GM21381 (cell line): Measurements from ENCODE around the gene TTPAL.

Experiments
- ATAC-seq: cut with Tn5 transposase; IDR thresholded peaks from one replicate; pipeline ENCODE4 v1.9.1; 2021; ENCODE audit warnings: mild to moderate bottlenecking, moderate library complexity; ENCODE audit not compliant: unreplicated experiment

TTPAL gene

DNA sequence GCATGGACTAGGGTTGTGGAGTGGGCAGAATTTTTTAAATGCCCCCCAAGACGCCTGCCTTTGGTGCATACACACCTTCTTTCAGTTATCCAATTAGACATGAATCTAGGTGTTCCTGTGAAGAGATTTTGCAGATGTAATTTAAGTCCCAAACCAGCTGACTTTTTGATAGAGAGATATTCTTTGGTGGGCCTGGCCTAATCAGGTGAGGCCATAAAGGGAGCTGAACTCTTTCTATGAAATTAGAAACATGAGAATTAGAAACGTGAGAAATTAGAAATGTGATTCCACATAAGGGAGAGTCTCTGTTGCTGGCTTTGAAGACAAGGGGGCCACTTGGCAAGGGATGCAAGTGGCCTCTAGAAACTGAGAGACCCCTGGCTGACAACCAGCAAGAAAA lies 36.4 kb upstream of the TTPAL start:
- ATAC-seq = no peak

DNA sequence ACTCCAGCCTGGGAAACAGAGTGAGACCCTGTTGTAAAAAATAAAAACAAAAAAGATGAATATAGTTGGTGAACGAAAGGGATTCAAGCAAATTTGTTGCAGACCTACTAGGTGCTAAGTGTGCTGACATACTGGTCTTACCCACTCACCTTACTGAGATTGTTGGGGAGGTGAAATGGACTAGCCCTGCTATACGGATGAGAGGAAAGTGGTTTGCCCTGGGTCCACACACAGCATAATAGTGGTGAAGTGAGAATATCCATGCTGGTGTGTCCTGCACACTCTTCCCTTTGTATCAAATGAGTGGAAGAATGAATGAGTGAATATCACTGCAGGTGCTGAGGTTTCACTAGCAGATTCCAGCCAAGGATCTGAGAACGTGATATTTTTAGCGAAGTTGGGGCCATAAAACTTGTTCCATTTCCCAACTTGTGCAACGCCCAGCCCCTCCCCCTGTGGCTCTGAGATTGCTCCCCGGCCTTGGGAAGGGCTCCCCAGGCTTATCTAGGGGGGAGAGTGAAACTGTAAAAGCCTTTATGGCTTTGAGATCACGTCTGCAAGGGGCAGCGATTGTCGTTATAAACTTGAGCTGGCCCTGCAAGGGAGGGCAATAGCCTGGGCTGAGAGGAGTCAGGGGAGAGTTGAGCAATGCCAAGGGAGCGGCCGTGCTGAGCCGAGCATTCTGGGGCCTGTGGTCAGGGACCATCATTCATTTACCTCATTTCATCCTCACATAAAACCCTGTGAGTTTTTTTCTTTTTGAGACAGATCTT lies 33.2 kb upstream of the TTPAL start:
- no peak for ATAC-seq

DNA sequence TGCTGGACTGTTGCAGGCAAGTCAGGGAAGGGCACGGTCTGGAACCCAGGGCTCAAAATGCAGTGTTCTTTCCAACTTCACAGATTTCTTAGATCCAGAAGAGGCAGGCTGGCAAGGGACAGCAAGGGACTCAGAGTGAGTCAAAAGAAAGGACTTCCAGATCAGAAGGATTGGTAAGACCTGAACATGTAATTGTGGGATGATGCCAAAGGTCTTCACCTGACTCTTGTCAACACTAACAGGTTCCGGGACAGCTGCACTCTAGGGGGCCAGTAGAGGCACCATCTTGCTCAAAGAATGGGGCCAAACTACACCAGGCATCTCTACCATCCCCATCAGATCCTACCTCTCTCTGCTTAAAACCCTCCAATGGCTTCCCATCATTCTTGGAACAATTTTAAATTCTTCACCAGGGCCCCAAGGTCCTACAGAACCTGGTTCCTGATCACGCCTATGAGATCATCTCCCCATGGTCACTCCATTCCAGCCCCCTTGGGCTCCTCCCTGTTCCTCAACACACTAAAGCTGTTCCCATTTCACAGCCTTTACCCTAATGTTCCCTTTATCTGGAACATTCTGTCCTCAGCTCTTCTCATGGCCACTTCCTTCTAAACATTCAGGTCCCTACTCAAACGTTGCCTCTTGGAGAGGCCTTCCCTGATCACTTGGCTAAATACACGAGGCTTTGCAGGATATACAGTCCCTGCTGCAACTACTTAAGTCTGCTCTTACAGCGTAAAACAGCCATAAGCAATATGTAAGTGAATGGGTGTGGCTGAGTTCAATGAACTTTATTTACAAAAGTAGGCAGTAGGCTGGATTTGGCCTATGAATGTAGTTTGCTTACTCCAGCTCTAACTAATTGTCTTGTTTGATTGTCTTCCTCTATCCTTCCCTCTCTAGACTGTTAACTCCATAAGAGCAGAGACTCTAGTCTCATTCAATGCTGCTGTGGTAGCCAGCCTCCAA lies 29.6 kb upstream of the TTPAL start:
- ATAC-seq = no peak

DNA sequence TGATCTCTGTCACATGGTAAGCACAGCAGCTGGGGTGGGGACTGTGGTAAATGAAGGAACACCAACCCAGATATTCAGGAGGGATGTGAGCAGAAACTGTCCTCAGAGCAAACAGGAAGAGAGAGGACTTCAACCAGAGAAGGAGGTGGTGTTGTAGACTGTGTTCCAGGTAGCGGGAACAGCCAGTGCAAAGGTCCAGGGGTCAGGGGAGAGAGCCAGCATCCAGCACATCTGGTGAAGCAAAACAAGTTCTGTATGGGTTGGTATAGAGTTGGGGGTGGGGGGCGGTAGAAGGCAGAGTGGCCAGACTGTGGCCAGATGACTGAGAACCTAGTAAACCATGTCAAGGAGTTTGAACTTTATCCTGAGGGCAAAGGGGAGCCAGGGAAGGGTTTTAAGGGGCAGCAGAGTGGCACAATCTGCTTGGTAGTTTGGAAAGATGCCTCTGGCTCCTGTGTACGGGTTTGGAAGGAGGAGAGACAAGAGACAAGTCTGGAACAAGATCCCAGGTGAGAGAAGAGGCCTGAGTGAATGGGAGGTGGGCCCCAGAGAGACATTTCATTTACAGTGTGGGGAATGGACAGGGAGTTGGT lies 27.8 kb upstream of the TTPAL start:
- no peak for ATAC-seq

DNA sequence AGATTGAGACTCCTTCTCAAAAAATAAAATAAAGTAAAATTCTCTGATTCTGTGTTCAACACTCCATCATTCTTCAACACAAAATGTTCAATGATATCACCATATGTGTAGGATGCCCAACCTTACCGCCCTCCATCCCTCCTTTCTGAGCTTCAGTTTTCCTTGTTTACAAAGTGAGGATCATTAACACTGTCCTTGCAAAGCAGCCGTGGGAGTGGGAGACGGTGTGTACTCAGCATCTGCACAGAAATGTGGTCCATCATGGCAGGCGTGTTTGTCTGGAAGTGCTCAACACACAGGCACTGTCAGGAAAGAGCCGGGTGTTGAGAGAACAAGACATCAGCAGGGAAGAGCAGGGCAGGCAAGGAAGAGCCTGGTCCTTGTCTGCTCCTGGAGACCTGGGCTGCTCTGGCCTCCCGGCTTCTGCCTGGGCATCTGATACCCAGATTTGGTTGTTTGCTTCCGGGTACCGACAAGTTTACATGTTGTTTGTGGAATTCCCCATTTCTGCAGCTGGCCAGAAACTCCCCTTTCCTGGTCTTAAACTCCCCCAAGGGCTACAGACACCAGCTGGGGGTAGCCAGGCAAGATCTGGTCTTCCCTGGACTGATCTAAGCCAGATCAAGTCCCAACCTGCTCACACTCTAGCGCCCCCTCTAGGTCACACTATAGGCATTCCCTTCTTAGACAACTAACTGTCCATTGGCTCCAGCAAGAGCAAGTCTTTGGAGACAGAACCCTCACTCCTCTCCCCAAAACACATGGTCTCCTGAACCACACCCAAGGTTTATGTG lies 26.7 kb upstream of the TTPAL start:
- ATAC-seq = no peak

DNA sequence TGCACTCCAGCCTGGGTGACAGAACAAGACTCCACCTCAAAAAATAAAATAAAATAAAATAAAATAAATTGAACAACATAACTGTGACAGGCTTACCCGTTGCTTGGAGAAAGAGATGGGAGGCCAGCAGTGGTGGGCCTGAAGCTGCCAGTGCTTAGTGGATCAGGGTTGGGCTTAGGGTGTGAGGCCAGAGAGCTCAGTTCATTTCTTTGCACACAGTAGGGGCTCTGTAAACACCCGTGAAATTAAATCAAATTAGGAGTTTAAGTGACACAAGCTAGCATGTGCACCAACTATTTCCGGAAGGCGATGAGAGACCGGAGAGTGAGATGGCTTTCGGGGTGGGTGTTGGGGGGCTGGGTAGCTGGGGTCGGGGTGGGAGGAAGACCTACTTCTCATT lies 25.8 kb upstream of the TTPAL start:
- no peak for ATAC-seq

DNA sequence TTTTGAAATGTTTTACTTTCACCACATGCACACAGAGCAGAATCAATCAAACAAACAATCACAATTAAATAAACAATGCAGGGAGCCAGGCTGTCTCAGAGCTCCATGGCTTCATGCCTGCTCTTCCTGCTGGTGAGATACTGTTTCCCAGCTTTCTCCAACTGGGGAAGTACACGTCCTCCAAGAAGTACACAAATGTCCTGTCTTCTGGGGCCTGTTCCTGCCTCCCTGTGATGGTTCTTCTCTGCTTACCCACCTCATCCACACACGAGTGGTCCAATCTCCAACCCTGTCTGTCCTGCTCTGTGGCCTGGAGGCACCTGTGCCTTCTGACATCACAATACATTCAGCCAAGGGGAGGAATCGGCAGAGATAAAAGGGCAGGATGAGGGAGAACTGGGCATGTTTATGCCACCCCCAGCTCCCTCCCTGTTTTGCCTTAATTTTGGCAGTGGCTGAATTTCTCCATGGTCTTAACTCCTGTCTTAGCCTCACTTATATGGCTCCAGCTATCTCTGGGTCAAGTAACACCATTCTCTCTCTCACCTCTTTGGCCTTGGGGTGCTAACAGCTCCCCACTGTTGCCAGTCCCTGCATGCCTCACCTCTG lies 25.3 kb upstream of the TTPAL start:
- no peak for ATAC-seq

DNA sequence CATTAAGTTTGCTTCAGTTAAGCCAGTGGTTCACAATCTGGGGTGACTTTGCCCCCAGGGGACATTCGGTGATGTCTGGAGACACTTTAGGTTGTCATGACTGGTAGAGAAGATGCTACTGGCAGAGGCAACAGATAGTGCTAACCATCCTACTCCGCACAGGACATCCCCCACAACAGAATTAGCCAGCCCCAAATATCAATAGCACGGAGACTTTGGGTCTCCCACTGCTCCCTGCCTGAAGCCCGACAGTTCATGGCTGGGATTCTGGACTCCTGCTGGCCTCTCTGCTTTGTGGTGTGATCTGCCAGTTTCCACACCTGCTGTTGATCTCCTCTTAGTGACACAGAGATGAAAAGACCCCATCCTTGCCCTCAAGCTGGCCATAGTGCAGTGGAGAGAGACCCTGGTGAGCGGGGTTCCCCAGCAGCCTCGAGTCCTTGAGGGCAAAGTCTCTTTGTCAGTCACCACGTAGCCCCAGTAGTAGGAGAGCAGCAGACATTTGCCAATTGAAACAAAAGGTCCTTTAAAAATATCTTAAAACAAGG lies 24.7 kb upstream of the TTPAL start:
- no peak for ATAC-seq

DNA sequence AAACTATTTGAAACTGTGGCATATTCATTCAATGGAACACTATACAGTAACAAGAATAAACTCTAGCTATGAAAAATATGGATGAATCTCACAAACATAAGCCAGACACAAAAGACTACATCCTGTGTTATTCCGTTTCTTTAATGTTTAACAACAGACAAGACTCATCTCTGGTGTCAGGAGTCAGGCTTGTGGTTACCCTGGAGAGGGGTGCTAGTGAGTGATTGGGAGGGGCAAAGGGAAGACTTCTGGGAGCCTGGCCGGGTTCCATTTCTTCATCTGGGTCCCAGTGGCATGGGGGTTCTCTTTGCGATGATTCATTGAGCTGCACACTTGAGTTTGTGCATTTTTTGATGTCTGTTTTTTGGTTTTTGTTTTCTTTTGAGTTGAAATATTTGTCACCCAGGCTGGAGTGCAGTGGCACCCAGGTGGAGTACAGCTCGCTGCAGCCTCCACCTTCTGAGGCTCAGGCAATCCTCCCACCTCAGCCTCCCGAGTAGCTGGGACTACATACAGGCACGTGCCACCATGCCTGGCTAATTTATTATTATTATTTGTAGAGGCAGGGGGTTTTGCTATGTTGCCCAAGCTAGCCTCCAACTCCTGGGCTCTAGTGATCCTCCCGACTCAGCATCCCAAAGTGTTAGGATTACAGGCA lies 21.2 kb upstream of the TTPAL start:
- no peak for ATAC-seq

DNA sequence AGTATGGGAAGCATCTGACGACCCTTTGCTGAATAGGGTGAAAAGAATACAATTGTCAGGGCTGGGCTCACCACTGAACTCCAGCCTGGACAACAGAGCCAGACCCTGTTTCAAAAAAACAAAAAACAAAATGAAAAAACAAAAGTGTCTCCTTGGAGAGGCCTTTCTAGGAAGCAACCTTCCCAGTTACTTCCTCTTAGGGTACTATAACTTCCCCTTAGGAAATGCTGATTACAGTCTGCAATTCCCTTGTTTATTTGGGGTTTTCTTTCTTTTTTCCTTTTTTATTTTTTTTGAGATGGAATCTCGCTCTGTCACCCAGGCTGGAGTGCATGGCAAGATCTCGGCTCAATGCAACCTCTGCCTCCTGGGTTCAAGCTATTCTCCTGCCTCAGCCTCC lies 20.5 kb upstream of the TTPAL start:
- ATAC-seq = no peak

DNA sequence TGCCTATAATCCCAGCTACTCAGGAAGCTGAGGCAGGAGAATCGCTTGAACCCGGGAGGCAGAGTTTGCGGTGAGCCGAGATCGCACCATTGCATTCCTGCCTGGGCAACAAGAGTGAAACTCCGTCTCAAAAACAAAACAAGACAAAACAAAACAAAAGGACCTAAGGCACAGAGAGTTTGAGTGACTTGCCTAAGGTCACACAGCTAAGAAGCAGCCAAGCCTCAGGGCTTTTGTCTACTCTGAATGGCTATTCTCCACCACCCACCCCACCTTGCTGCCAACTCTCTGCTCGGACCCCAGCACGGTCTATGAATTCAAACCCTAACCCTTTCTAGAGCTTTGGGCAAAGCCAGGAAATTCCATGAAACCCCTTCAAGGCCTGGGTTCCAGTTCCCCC lies 19.1 kb upstream of the TTPAL start:
- ATAC-seq = no peak

DNA sequence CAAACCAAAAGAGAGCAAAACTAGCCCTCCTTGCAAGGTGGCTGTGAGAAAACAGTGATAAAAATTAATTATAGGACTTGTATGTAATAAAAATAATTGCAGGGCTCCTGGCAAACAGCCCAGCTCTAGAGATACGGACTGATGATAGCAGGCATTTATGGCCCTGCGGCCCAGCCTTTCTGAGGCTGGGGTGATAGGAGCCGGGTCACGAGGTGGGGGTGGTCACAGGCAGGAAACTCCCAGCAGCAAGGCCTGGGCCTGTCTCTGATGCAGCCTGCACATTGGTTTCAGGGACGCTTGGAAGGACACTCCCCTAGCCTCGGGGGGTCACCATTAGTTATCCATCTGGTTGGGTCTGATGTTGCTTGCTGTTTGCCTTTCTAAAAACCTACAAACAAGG lies 18.7 kb upstream of the TTPAL start:
- ATAC-seq = no peak

DNA sequence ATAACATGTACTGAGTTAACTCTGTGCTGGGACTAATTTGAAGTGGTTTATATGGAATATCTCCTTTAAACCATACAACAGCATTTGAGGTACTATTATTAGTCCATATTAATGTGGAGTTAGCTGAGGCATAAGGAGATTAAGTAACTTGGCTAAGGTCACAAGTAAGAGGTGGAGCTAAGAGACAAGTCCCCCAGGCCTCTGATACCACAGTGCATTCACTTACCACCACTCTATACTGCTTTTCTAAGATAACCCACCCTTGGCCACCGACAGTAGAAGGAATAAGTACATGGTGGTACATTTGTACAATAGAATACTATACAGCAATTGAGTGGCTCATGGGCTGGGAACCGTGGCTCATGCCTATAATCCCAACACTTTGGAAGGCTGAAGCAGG lies 16.4 kb upstream of the TTPAL start:
- no peak for ATAC-seq

DNA sequence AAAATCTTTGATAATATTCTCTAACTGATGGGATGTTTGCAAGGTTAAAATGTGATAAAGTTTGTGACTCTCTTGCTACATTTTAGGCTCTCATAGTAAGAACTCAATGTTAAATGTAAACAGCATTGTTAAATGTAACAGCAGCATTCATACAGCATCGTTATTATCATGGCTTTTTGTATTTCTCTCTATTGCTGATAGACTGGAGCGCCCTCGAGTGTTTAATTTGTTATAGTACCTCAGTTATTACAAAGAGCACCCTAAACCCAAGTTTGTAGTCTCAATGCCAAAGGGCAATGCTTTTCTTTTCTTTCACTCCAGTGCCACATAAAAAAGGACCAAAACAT lies 14.9 kb upstream of the TTPAL start:
- no peak for ATAC-seq

DNA sequence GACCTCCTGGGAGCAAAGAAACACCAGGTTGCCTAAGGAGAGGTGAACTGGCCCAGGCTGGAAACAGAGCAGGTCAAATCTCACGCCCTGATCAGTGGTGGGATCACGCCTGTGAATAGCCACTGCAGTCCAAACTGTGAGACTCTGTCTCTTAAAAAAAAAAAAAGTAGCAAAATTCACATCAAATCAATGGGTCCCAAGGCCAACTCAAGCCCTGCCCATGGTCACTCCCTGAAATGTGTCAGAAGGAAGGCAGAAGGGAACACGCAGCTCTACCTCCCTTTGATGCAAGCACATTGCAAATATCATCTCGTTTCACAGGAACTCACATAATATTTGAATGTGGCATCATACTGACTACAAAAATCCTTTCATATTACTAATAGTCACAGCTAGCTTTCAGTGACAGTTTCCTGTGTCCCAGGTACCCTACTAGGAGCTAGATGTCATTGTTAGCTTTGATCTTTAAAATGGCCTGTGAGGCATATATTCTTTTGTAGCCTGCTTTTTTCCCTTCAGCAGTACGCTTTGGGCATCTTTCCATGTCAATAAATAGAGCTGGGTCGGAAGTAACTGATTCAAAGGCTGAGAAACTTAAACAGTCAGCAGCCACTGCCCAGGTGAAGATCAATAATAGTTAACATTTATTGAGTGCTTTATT lies 14.4 kb upstream of the TTPAL start:
- ATAC-seq = no peak

DNA sequence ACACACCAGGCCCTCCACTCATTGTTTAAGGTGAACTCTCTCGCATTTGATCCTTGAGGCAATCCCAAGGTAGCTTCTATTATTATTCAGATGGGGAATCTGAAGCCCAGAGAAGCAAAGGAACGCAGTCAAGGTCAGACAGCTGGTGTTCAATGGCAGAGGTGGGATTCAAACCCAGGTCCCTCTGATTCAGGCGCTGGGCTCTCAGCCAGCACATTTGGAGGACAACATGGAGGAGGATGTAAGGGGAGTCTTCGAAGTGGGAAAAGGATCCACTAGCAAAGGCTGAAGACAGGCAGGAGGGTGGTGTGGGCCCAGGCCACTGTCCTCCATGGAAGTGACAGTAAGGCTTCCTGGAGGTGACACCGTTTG lies 13.9 kb upstream of the TTPAL start:
- no peak for ATAC-seq

DNA sequence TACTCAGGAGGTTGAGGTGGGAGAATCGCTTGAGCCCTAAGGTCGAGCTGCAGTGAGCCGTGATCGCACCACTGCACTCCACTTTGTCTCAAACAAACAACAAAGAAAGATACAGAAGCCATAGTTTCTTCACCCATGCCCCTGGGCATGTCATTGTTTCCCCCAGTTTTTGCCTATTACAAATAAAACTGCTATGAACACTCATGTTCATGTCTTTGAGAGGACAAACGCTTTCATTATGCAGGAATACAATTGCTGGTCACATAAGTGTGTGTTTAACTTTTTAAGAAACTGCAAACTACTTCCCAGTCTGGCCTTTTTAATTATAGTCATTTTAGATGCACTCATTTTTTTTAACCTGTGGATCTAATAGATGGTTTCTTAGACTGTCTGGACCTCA lies 12.2 kb upstream of the TTPAL start:
- ATAC-seq = no peak

DNA sequence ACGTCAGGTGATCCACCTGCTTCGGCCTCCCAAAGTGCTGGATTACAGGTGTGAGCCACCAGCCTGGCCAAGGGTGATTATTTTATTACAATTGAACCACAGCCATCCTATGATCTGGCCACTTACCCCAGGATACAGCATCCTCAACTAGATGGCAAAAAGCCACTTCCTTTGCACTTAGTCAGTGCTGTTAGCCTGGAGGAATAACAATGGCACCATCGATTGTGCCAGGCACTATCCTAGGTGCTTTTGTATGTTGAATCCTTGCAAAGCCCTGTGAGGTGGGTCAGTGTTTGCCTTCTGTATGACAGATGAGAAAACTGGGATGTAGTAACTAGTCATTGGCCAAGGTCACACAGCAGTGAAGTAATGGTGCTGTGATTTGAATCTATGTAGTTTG lies 11.2 kb upstream of the TTPAL start:
- ATAC-seq = no peak

DNA sequence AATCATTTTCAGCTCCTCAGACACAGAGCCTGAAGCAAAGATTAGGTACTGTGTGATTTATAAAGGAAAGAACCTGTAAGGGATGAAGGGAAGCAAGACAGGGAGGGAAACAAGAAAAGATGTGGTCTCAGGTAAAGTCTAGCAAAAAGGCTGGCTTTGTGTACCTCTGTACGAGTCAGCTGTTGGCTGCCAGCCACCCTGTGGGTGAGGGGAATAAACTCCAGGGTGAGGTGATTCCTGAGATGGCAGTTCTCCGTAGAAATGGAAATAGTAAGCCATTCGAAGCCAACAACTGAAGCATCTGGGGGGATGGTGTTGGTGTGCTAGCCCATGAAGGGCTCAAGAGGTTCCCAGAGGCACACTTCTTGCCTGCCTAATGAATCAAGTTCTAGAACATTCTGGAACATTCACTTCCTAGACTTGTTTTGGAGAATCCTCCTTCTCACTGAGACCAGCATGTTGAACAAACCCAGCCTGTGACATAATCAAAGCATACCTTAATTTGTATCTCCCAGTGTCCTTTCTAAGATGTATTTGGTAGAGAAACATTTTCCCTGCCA lies 10.6 kb upstream of the TTPAL start:
- ATAC-seq = no peak
